GM23338 (cell line): Measurements from ENCODE around the gene ARHGAP42. TPM values are rescaled to one million over a fixed set of nuclear protein-coding genes. Genes with fewer than 3 reads are reported as not detected.

Source experiments
- ATAC-seq: fragments of 200-7000 bp; cut with Tn5 transposase; 3 replicates; pipeline ENCODE4 v1.9.1; 2020
- DNase-seq: peaks from one replicate; pipeline ENCODE4 v3.0.0-alpha.2; 2015; ENCODE audit warnings: low spot score
- H2AFZ ChIP-seq: fragments of 200-600 bp; sonication (generic); 2 replicates; pipeline ENCODE4 v1.8.0; 2016; ENCODE audit warnings: antibody characterized with exemption, mild to moderate bottlenecking, moderate library complexity
- H3F3A ChIP-seq: fragments of 200-600 bp; sonication (generic); replicated peaks from 2 replicates; pipeline ENCODE4 v1.8.0; 2017; ENCODE audit warnings: antibody characterized with exemption, mixed run types, low read depth
- H3K27ac ChIP-seq: fragments of 200-600 bp; sonication (generic); 2 replicates; pipeline ENCODE4 v1.6.1; 2016; ENCODE audit warnings: low read depth
- H3K27me3 ChIP-seq: fragments of 200-600 bp; sonication (generic); 2 replicates; pipeline ENCODE4 v1.8.0; 2016; ENCODE audit warnings: mild to moderate bottlenecking, mixed run types, moderate library complexity; ENCODE audit not compliant: insufficient read depth
- H3K36me3 ChIP-seq: fragments of 200-600 bp; sonication (generic); 2 replicates; pipeline ENCODE4 v1.8.0; 2016; ENCODE audit warnings: mild to moderate bottlenecking; ENCODE audit not compliant: insufficient read depth
- H3K4me1 ChIP-seq: fragments of 200-600 bp; sonication (generic); 2 replicates; pipeline ENCODE4 v1.8.0; 2016; ENCODE audit warnings: mild to moderate bottlenecking, moderate library complexity; ENCODE audit not compliant: insufficient read depth
- H3K4me2 ChIP-seq: fragments of 200-600 bp; sonication (generic); 2 replicates; pipeline ENCODE4 v1.7.1; 2017; ENCODE audit warnings: mixed run types
- H3K4me3 ChIP-seq: fragments of 200-600 bp; sonication (generic); 2 replicates; pipeline ENCODE4 v1.6.1; 2016; ENCODE audit warnings: mixed run types
- H3K79me2 ChIP-seq: fragments of 200-600 bp; sonication (generic); replicated peaks from 2 replicates; pipeline ENCODE4 v1.8.0; 2017; ENCODE audit warnings: mild to moderate bottlenecking; ENCODE audit not compliant: insufficient read depth
- H3K9me2 ChIP-seq: fragments of 200-600 bp; sonication (generic); 2 replicates; pipeline ENCODE4 v1.8.0; 2017; ENCODE audit not compliant: insufficient read depth
- H4K20me1 ChIP-seq: fragments of 200-600 bp; sonication (generic); replicated peaks from 2 replicates; pipeline ENCODE4 v1.8.0; 2017; ENCODE audit warnings: mild to moderate bottlenecking; ENCODE audit not compliant: insufficient read depth
- H3K27ac Mint-ChIP-seq: 2 replicates; pipeline ENCODE4 v1.8.0; 2020; ENCODE audit warnings: inconsistent platforms, mild to moderate bottlenecking, moderate library complexity, mixed read lengths
- H3K27me3 Mint-ChIP-seq: 3 replicates; pipeline ENCODE4 v1.8.0; 2022; ENCODE audit warnings: low read depth, mild to moderate bottlenecking, moderate library complexity, mixed read lengths, inconsistent platforms; ENCODE audit not compliant: insufficient read depth, poor library complexity
- H3K36me3 Mint-ChIP-seq: 3 replicates; pipeline ENCODE4 v1.8.0; 2021; ENCODE audit warnings: low read depth, mild to moderate bottlenecking, inconsistent platforms, moderate library complexity, mixed read lengths
- H3K4me1 Mint-ChIP-seq: 3 replicates; pipeline ENCODE4 v1.8.0; 2020; ENCODE audit warnings: mild to moderate bottlenecking, inconsistent platforms, mixed read lengths
- H3K4me3 Mint-ChIP-seq: 3 replicates; pipeline ENCODE4 v1.8.0; 2021; ENCODE audit warnings: moderate library complexity, mild to moderate bottlenecking, inconsistent platforms, mixed read lengths
- H3K9me3 Mint-ChIP-seq: 3 replicates; pipeline ENCODE4 v1.8.0; 2020; ENCODE audit warnings: moderate library complexity, mild to moderate bottlenecking, inconsistent platforms, mixed read lengths
- JUNB ChIP-seq: IDR thresholded peaks from one replicate; pipeline ENCODE4 v1.6.1; 2016; ENCODE audit warnings: antibody characterized with exemption; ENCODE audit not compliant: unreplicated experiment
- STAT1 ChIP-seq: IDR thresholded peaks from one replicate; pipeline ENCODE4 v1.6.1; 2016; ENCODE audit warnings: antibody characterized with exemption; ENCODE audit not compliant: unreplicated experiment
- polyA plus RNA-seq: library from polyadenylated mRNA; unstranded; fragments of >200 nt; fragmentation: Nextera tagmentation; extraction: Ambion mirVana; gene quantifications from 2 replicates; pipeline ENCODE4 v1.2.1, GENCODE V29; 2016
- total RNA-seq: library from RNA; depleted of rRNA; stranded (reverse); fragments of >200 nt; shearing (Covaris generic); gene quantifications from 2 replicates; pipeline ENCODE4 v1.2.3, GENCODE V29; 2014
- TF ChIP-seq, protein P1 (sequence below), 2 experiments: fragments of 200-600 bp in 1 of 2; sonication (generic) in 1 of 2; conservative IDR thresholded peaks; 2 replicates each; pipeline versions ENCODE4 v1.5.1 to v1.6.1; 2016 to 2017; ENCODE audit warnings: antibody characterized with exemption in 2 of 2, low read depth in 2 of 2, mild to moderate bottlenecking in 2 of 2, moderate library complexity in 1 of 2
- TF ChIP-seq, protein P2 (sequence below): IDR thresholded peaks from 2 replicates; pipeline ENCODE4 v1.6.1; 2016; ENCODE audit warnings: antibody characterized with exemption
- TF ChIP-seq, protein P3 (sequence below): IDR thresholded peaks from one replicate; pipeline ENCODE4 v1.6.1; 2018; ENCODE audit warnings: antibody characterized with exemption; ENCODE audit not compliant: unreplicated experiment
- TF ChIP-seq, protein P4 (sequence below): fragments of 250-450 bp; sonication (Bioruptor Pico); IDR thresholded peaks from 2 replicates; pipeline ENCODE4 v1.5.0; 2020; ENCODE audit warnings: mild to moderate bottlenecking, moderate library complexity

Gene ARHGAP42
- total and polyA plus RNA-seq, 2 experiments from 2014 or later: 23.7 to 35.7 TPM

DNA sequence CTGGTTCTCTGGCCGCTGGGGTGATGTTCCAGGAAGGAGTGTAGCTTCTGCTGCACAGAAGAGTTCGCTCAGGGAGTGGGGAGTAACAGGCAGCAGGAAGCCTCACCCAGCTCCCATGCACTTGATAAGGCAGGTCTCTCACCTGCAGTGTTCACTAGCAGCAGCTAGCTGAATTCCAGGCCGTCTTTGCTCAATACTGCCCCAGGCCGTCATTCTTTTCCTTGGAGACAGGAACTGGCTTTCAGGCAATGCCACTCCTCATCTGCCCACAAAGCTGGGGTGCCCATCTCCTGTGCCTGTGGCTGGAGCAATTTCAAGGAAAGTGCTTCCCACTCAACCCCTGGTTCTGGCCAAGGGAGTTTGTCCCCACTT is 66.1 kb downstream of the ARHGAP42 start:
- Histone ChIP-seq H4K20me1 (no peaks in the 10 kb centered on the region), H3F3A (peaks cover 5% of the 10 kb centered on the region; the same call in 1 of the 2 replicates), H3K4me3 (no peak overlapping the region), H3K4me1 (peaks cover 29% of the 10 kb centered on the region), H2AFZ (no peak overlapping the region), H3K79me2 (peaks cover 46% of the 10 kb centered on the region), H3K27me3 (no peaks in the 10 kb centered on the region), H3K36me3 (no peaks in the 10 kb centered on the region; the same call in 1 of the 2 replicates), H3K27ac (peak overlapping the region; percentile 81), H3K9me2 (no peaks in the 10 kb centered on the region), H3K4me2 (peak overlapping the region; percentile 56; the same call in 1 of the 2 replicates)
- Mint-ChIP-seq H3K4me3 (no peak overlapping the region), H3K4me1 (peaks cover 31% of the 10 kb centered on the region), H3K36me3 (peaks cover 34% of the 10 kb centered on the region), H3K27me3 (peaks cover 7% of the 10 kb centered on the region), H3K9me3 (peaks cover 28% of the 10 kb centered on the region), H3K27ac (peak overlapping the region; percentile 82)
- TF ChIP-seq, protein P1, sequence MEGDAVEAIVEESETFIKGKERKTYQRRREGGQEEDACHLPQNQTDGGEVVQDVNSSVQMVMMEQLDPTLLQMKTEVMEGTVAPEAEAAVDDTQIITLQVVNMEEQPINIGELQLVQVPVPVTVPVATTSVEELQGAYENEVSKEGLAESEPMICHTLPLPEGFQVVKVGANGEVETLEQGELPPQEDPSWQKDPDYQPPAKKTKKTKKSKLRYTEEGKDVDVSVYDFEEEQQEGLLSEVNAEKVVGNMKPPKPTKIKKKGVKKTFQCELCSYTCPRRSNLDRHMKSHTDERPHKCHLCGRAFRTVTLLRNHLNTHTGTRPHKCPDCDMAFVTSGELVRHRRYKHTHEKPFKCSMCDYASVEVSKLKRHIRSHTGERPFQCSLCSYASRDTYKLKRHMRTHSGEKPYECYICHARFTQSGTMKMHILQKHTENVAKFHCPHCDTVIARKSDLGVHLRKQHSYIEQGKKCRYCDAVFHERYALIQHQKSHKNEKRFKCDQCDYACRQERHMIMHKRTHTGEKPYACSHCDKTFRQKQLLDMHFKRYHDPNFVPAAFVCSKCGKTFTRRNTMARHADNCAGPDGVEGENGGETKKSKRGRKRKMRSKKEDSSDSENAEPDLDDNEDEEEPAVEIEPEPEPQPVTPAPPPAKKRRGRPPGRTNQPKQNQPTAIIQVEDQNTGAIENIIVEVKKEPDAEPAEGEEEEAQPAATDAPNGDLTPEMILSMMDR (conservative IDR thresholded peaks at IDR 0.05; ENCODE audit: low read depth in 2 of 2): 0 out of 4 replicates have a peak, but pooled peaks of 1 of the 2 experiments have one; percentile 22
- TF ChIP-seq JUNB: no peak
- DNase-seq: peak; percentile 87
- ATAC-seq: peak; percentile 91

DNA sequence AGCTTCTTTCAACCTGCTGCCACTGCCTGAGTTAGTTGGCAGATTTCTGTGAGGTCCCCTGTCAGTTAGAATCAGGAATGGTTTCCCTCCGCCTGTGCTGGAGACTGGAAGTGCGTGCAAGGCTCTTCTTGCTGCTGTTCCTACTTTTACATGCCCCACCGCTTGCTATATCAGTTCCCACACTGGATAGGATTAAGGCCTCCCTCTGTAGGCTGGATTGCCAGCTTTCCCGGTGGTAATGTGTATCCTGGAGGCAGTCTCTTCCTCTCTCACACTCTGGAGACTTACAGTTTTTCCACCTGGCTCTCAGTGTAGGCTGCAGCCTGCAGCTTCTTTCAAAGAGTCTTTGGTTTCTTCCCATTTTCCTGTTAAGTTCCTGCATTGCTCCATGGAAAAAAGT is 66.5 kb downstream of the ARHGAP42 start:
- peak overlapping the region; percentile 81 for H3K27ac ChIP-seq
- ATAC-seq (peak; percentile 80), DNase-seq (peak; percentile 59)
- H3K4me3 ChIP-seq: no peak overlapping the region
- no peaks in the 10 kb centered on the region; the same call in 1 of the 2 replicates for H3K36me3 ChIP-seq
- H3K27me3 Mint-ChIP-seq: peaks cover 7% of the 10 kb centered on the region
- H3K9me2 ChIP-seq: no peaks in the 10 kb centered on the region
- peaks cover 26% of the 10 kb centered on the region for H3K9me3 Mint-ChIP-seq
- H3K4me1 Mint-ChIP-seq: peaks cover 27% of the 10 kb centered on the region
- H2AFZ ChIP-seq: no peak overlapping the region
- peak overlapping the region; percentile 82 for H3K27ac Mint-ChIP-seq
- no peaks in the 10 kb centered on the region for H4K20me1 ChIP-seq
- peaks cover 25% of the 10 kb centered on the region for H3K4me1 ChIP-seq
- H3K4me2 ChIP-seq: peak overlapping the region; percentile 34; the same call in 1 of the 2 replicates
- H3K4me3 Mint-ChIP-seq: no peak overlapping the region; the same call in 2 of the 3 replicates
- H3K27me3 ChIP-seq: no peaks in the 10 kb centered on the region
- H3K36me3 Mint-ChIP-seq: peaks cover 32% of the 10 kb centered on the region
- peaks cover 5% of the 10 kb centered on the region; the same call in 1 of the 2 replicates for H3F3A ChIP-seq
- peaks cover 48% of the 10 kb centered on the region for H3K79me2 ChIP-seq
- TF ChIP-seq STAT1: no peak
- TF ChIP-seq, protein P2, sequence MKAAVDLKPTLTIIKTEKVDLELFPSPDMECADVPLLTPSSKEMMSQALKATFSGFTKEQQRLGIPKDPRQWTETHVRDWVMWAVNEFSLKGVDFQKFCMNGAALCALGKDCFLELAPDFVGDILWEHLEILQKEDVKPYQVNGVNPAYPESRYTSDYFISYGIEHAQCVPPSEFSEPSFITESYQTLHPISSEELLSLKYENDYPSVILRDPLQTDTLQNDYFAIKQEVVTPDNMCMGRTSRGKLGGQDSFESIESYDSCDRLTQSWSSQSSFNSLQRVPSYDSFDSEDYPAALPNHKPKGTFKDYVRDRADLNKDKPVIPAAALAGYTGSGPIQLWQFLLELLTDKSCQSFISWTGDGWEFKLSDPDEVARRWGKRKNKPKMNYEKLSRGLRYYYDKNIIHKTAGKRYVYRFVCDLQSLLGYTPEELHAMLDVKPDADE: no peak
- TF ChIP-seq, protein P3, sequence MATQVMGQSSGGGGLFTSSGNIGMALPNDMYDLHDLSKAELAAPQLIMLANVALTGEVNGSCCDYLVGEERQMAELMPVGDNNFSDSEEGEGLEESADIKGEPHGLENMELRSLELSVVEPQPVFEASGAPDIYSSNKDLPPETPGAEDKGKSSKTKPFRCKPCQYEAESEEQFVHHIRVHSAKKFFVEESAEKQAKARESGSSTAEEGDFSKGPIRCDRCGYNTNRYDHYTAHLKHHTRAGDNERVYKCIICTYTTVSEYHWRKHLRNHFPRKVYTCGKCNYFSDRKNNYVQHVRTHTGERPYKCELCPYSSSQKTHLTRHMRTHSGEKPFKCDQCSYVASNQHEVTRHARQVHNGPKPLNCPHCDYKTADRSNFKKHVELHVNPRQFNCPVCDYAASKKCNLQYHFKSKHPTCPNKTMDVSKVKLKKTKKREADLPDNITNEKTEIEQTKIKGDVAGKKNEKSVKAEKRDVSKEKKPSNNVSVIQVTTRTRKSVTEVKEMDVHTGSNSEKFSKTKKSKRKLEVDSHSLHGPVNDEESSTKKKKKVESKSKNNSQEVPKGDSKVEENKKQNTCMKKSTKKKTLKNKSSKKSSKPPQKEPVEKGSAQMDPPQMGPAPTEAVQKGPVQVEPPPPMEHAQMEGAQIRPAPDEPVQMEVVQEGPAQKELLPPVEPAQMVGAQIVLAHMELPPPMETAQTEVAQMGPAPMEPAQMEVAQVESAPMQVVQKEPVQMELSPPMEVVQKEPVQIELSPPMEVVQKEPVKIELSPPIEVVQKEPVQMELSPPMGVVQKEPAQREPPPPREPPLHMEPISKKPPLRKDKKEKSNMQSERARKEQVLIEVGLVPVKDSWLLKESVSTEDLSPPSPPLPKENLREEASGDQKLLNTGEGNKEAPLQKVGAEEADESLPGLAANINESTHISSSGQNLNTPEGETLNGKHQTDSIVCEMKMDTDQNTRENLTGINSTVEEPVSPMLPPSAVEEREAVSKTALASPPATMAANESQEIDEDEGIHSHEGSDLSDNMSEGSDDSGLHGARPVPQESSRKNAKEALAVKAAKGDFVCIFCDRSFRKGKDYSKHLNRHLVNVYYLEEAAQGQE: no peak
- TF ChIP-seq JUNB: no peak
- TF ChIP-seq, protein P4, sequence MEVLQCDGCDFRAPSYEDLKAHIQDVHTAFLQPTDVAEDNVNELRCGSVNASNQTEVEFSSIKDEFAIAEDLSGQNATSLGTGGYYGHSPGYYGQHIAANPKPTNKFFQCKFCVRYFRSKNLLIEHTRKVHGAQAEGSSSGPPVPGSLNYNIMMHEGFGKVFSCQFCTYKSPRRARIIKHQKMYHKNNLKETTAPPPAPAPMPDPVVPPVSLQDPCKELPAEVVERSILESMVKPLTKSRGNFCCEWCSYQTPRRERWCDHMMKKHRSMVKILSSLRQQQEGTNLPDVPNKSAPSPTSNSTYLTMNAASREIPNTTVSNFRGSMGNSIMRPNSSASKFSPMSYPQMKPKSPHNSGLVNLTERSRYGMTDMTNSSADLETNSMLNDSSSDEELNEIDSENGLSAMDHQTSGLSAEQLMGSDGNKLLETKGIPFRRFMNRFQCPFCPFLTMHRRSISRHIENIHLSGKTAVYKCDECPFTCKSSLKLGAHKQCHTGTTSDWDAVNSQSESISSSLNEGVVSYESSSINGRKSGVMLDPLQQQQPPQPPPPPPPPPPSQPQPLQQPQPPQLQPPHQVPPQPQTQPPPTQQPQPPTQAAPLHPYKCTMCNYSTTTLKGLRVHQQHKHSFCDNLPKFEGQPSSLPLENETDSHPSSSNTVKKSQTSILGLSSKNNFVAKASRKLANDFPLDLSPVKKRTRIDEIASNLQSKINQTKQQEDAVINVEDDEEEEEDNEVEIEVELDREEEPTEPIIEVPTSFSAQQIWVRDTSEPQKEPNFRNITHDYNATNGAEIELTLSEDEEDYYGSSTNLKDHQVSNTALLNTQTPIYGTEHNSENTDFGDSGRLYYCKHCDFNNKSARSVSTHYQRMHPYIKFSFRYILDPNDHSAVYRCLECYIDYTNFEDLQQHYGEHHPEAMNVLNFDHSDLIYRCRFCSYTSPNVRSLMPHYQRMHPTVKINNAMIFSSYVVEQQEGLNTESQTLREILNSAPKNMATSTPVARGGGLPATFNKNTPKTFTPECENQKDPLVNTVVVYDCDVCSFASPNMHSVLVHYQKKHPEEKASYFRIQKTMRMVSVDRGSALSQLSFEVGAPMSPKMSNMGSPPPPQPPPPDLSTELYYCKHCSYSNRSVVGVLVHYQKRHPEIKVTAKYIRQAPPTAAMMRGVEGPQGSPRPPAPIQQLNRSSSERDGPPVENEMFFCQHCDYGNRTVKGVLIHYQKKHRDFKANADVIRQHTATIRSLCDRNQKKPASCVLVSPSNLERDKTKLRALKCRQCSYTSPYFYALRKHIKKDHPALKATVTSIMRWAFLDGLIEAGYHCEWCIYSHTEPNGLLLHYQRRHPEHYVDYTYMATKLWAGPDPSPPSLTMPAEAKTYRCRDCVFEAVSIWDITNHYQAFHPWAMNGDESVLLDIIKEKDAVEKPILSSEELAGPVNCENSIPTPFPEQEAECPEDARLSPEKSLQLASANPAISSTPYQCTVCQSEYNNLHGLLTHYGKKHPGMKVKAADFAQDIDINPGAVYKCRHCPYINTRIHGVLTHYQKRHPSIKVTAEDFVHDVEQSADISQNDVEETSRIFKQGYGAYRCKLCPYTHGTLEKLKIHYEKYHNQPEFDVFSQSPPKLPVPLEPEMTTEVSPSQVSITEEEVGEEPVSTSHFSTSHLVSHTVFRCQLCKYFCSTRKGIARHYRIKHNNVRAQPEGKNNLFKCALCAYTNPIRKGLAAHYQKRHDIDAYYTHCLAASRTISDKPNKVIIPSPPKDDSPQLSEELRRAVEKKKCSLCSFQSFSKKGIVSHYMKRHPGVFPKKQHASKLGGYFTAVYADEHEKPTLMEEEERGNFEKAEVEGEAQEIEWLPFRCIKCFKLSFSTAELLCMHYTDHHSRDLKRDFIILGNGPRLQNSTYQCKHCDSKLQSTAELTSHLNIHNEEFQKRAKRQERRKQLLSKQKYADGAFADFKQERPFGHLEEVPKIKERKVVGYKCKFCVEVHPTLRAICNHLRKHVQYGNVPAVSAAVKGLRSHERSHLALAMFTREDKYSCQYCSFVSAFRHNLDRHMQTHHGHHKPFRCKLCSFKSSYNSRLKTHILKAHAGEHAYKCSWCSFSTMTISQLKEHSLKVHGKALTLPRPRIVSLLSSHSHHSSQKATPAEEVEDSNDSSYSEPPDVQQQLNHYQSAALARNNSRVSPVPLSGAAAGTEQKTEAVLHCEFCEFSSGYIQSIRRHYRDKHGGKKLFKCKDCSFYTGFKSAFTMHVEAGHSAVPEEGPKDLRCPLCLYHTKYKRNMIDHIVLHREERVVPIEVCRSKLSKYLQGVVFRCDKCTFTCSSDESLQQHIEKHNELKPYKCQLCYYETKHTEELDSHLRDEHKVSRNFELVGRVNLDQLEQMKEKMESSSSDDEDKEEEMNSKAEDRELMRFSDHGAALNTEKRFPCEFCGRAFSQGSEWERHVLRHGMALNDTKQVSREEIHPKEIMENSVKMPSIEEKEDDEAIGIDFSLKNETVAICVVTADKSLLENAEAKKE (CRISPR knock-in tag): no peak
